ENCODE measurements around the gene SFXN2. TPM values are rescaled to one million over a fixed set of nuclear protein-coding genes. Genes with fewer than 3 reads are reported as not detected.

The SFXN2 gene
- total RNA-seq, 1 experiment from 2014 or later: 21.2 TPM

GRCh38 chr10:102776779-102777456 is 62.5 kb downstream of the SFXN2 start (continued):
- TF ChIP-seq, protein P1, sequence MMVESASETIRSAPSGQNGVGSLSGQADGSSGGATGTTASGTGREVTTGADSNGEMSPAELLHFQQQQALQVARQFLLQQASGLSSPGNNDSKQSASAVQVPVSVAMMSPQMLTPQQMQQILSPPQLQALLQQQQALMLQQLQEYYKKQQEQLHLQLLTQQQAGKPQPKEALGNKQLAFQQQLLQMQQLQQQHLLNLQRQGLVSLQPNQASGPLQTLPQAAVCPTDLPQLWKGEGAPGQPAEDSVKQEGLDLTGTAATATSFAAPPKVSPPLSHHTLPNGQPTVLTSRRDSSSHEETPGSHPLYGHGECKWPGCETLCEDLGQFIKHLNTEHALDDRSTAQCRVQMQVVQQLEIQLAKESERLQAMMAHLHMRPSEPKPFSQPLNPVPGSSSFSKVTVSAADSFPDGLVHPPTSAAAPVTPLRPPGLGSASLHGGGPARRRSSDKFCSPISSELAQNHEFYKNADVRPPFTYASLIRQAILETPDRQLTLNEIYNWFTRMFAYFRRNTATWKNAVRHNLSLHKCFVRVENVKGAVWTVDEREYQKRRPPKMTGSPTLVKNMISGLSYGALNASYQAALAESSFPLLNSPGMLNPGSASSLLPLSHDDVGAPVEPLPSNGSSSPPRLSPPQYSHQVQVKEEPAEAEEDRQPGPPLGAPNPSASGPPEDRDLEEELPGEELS (CRISPR knock-in tag; IDR thresholded peaks at IDR 0.05): no peak
- TF ChIP-seq ZNF121 (CRISPR knock-in tag; IDR thresholded peaks at IDR 0.05) (no peak), EMX1 (CRISPR knock-in tag; IDR thresholded peaks at IDR 0.05) (no peak), PRDM15 (CRISPR knock-in tag; IDR thresholded peaks at IDR 0.05) (no peak), NFE2L1 (CRISPR knock-in tag; IDR thresholded peaks at IDR 0.05) (no peak), GABPB1 (CRISPR knock-in tag; IDR thresholded peaks at IDR 0.05) (0 out of 2 replicates have a peak, but pooled peaks have one; percentile 14), TP53 (CRISPR knock-in tag; IDR thresholded peaks at IDR 0.05) (no peak), NR3C1 (CRISPR knock-in tag; conservative IDR thresholded peaks at IDR 0.05; ENCODE audit: low read depth) (no peak), JAZF1 (CRISPR knock-in tag; IDR thresholded peaks at IDR 0.05) (no peak), MAX (CRISPR knock-in tag; IDR thresholded peaks at IDR 0.05) (no peak), SMAD4 (CRISPR knock-in tag; IDR thresholded peaks at IDR 0.05) (no peak), MXD4 (CRISPR knock-in tag; IDR thresholded peaks at IDR 0.05; ENCODE audit: borderline replicate concordance) (no peak), SOX15 (CRISPR knock-in tag; IDR thresholded peaks at IDR 0.05) (no peak), KAT7 (CRISPR knock-in tag; IDR thresholded peaks at IDR 0.05; ENCODE audit: borderline replicate concordance) (no peak), CREB1 (CRISPR knock-in tag; IDR thresholded peaks at IDR 0.05) (no peak), GTF2I (CRISPR knock-in tag; conservative IDR thresholded peaks at IDR 0.05) (no peak), IRF2 (CRISPR knock-in tag; IDR thresholded peaks at IDR 0.05; ENCODE audit: borderline replicate concordance, low read depth) (no peak), ZNF396 (CRISPR knock-in tag; IDR thresholded peaks at IDR 0.05; ENCODE audit: borderline replicate concordance) (no peak)
- TF ChIP-seq, protein P2, sequence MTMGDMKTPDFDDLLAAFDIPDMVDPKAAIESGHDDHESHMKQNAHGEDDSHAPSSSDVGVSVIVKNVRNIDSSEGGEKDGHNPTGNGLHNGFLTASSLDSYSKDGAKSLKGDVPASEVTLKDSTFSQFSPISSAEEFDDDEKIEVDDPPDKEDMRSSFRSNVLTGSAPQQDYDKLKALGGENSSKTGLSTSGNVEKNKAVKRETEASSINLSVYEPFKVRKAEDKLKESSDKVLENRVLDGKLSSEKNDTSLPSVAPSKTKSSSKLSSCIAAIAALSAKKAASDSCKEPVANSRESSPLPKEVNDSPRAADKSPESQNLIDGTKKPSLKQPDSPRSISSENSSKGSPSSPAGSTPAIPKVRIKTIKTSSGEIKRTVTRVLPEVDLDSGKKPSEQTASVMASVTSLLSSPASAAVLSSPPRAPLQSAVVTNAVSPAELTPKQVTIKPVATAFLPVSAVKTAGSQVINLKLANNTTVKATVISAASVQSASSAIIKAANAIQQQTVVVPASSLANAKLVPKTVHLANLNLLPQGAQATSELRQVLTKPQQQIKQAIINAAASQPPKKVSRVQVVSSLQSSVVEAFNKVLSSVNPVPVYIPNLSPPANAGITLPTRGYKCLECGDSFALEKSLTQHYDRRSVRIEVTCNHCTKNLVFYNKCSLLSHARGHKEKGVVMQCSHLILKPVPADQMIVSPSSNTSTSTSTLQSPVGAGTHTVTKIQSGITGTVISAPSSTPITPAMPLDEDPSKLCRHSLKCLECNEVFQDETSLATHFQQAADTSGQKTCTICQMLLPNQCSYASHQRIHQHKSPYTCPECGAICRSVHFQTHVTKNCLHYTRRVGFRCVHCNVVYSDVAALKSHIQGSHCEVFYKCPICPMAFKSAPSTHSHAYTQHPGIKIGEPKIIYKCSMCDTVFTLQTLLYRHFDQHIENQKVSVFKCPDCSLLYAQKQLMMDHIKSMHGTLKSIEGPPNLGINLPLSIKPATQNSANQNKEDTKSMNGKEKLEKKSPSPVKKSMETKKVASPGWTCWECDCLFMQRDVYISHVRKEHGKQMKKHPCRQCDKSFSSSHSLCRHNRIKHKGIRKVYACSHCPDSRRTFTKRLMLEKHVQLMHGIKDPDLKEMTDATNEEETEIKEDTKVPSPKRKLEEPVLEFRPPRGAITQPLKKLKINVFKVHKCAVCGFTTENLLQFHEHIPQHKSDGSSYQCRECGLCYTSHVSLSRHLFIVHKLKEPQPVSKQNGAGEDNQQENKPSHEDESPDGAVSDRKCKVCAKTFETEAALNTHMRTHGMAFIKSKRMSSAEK (CRISPR knock-in tag; IDR thresholded peaks at IDR 0.05; ENCODE audit: borderline replicate concordance): no peak
